GM21360 (cell line): ENCODE results near the gene HLA-C.
"Not testable (repeated sequence)": the region's sequence is repeated elsewhere in the genome, so short reads cannot be mapped to it uniquely, and the experiment has no call there.

Experiments used
- ATAC-seq: cut with Tn5 transposase; IDR thresholded peaks from one replicate; pipeline ENCODE4 v1.9.1; 2021; ENCODE audit warnings: mild to moderate bottlenecking, moderate library complexity; ENCODE audit not compliant: unreplicated experiment

HLA-C gene

GRCh38 chr6:31271641-31272357 lies at the start of gene HLA-C:
HLA-C (minus strand) TSS chr6:31272092; CDS start chr6:31272071, 21 bp downstream.
- peak; percentile 67 for ATAC-seq

- ATAC-seq = no peak
These were observed 49.3 kb upstream of the HLA-C start for GRCh38 chr6:31321005-31321707.

- no peak for ATAC-seq
These were observed 45.1 kb upstream of the HLA-C start for GRCh38 chr6:31317036-31317435.

- no peak for ATAC-seq
These were observed 37.7 kb upstream of the HLA-C start for GRCh38 chr6:31309641-31310040.

- no peak for ATAC-seq
These were observed 36.9 kb upstream of the HLA-C start for GRCh38 chr6:31308845-31309175.

- ATAC-seq = no peak
These were observed 36.4 kb upstream of the HLA-C start for GRCh38 chr6:31308050-31308844.

GRCh38 chr6:31307669-31308049 lies 35.8 kb upstream of the HLA-C start:
- no peak for ATAC-seq

GRCh38 chr6:31305703-31306219 lies 33.9 kb upstream of the HLA-C start:
- no peak for ATAC-seq

GRCh38 chr6:31304683-31305082 lies 32.8 kb upstream of the HLA-C start:
- ATAC-seq = no peak

GRCh38 chr6:31300797-31301196 lies 28.9 kb upstream of the HLA-C start:
- ATAC-seq = no peak

- no peak for ATAC-seq
These were observed 28.1 kb upstream of the HLA-C start for GRCh38 chr6:31299947-31300346.

- ATAC-seq = no peak
These were observed 27.6 kb upstream of the HLA-C start for GRCh38 chr6:31299511-31299910.

GRCh38 chr6:31294056-31294455 lies 22.2 kb upstream of the HLA-C start:
- no peak for ATAC-seq

- ATAC-seq = no peak
These were observed 21.5 kb upstream of the HLA-C start for GRCh38 chr6:31293343-31293742.

GRCh38 chr6:31289788-31290187 lies 17.9 kb upstream of the HLA-C start:
- ATAC-seq = no peak

- ATAC-seq = no peak
These were observed 15.7 kb upstream of the HLA-C start for GRCh38 chr6:31287619-31288018.

GRCh38 chr6:31285982-31286381 lies 14.1 kb upstream of the HLA-C start:
- ATAC-seq = no peak

- no peak for ATAC-seq
These were observed 13.6 kb upstream of the HLA-C start for GRCh38 chr6:31285486-31285885.

- ATAC-seq = not testable (repeated sequence)
These were observed 7.8 kb upstream of the HLA-C start for GRCh38 chr6:31279647-31280046.

- ATAC-seq = no peak
These were observed 1.1 kb upstream of the HLA-C start for GRCh38 chr6:31272836-31273626.

- ATAC-seq = no peak
These were observed 544 bp upstream of the HLA-C start for GRCh38 chr6:31272436-31272835.
